ENCODE results near the gene PDE4D. TPM values are rescaled to one million over a fixed set of nuclear protein-coding genes. Genes with fewer than 3 reads are reported as not detected.

The PDE4D gene
- total RNA-seq, 1 donor from 2014 or later, result 6.8 TPM

GRCh38 chr5:59088546-59088945 lies 805.0 kb downstream of the PDE4D start:
- Histone ChIP-seq H3K4me3 (ENCODE audit: low read depth, low read length) (no peak overlapping the region), H3K27me3 (ENCODE audit: control insufficient read depth, insufficient read depth, low read length) (no peaks in the 10 kb centered on the region), H3K36me3 (ENCODE audit: control insufficient read depth, insufficient read depth, low read length) (no peaks in the 10 kb centered on the region)
- DNase-seq (ENCODE audit: low read depth) (peak; percentile 76), FAIRE-seq (no peak)
- no peak for TF ChIP-seq CTCF (IDR thresholded peaks at IDR 0.05; ENCODE audit: insufficient read depth, low read length, severe bottlenecking)

GRCh38 chr5:59086024-59086423 lies 807.5 kb downstream of the PDE4D start:
- FAIRE-seq, result no peak
- no peak for TF ChIP-seq CTCF (IDR thresholded peaks at IDR 0.05; ENCODE audit: insufficient read depth, low read length, severe bottlenecking)
- Histone ChIP-seq H3K4me3 (ENCODE audit: low read depth, low read length) (no peak overlapping the region), H3K36me3 (ENCODE audit: control insufficient read depth, insufficient read depth, low read length) (no peaks in the 10 kb centered on the region), H3K27me3 (ENCODE audit: control insufficient read depth, insufficient read depth, low read length) (no peaks in the 10 kb centered on the region)
- DNase-seq (ENCODE audit: low read depth), result no peak

- FAIRE-seq (no peak), DNase-seq (ENCODE audit: low read depth) (no peak)
- Histone ChIP-seq H3K4me3 (ENCODE audit: low read depth, low read length) (no peak overlapping the region), H3K36me3 (ENCODE audit: control insufficient read depth, insufficient read depth, low read length) (no peaks in the 10 kb centered on the region), H3K27me3 (ENCODE audit: control insufficient read depth, insufficient read depth, low read length) (no peaks in the 10 kb centered on the region)
- TF ChIP-seq CTCF (IDR thresholded peaks at IDR 0.05; ENCODE audit: insufficient read depth, low read length, severe bottlenecking), result no peak
Observed at GRCh38 chr5:59081693-59082092, 811.8 kb downstream of the PDE4D start.

GRCh38 chr5:59079622-59080620 lies 813.6 kb downstream of the PDE4D start:
- peak; percentile 85 for FAIRE-seq
- DNase-seq (ENCODE audit: low read depth), result peak; percentile 99
- no peak for TF ChIP-seq CTCF (IDR thresholded peaks at IDR 0.05; ENCODE audit: insufficient read depth, low read length, severe bottlenecking)

GRCh38 chr5:59071755-59072549 lies 821.6 kb downstream of the PDE4D start:
- DNase-seq (ENCODE audit: low read depth) (no peak), FAIRE-seq (no peak)
- H3K27me3 ChIP-seq (ENCODE audit: control insufficient read depth, insufficient read depth, low read length), result no peaks in the 10 kb centered on the region
- H3K4me3 ChIP-seq (ENCODE audit: low read depth, low read length), result no peak overlapping the region
- no peak for TF ChIP-seq CTCF (IDR thresholded peaks at IDR 0.05; ENCODE audit: insufficient read depth, low read length, severe bottlenecking)
- H3K36me3 ChIP-seq (ENCODE audit: control insufficient read depth, insufficient read depth, low read length), result no peaks in the 10 kb centered on the region

More at GRCh38 chr5:59079622-59080620, 813.6 kb downstream of the PDE4D start:
- H3K4me3 ChIP-seq (ENCODE audit: low read depth, low read length), result no peak overlapping the region
- no peaks in the 10 kb centered on the region for H3K36me3 ChIP-seq (ENCODE audit: control insufficient read depth, insufficient read depth, low read length)
- no peaks in the 10 kb centered on the region for H3K27me3 ChIP-seq (ENCODE audit: control insufficient read depth, insufficient read depth, low read length)

Data from bronchial epithelial cell (primary cell).